Loucy (cell line): Measurements from ENCODE around the gene IQCC.

Source experiments
- EZH2phosphoT487 ChIP-seq: fragments of 200-600 bp; IDR thresholded peaks from 2 replicates; pipeline ENCODE4 v1.6.1; 2018; ENCODE audit warnings: antibody characterized with exemption, mild to moderate bottlenecking, moderate library complexity, borderline replicate concordance
- TF ChIP-seq, protein P1 (sequence below): fragments of 200-600 bp; sonication (generic); conservative IDR thresholded peaks from 2 replicates; pipeline ENCODE4 v1.5.1; 2014; ENCODE audit warnings: mild to moderate bottlenecking, antibody characterized with exemption, low read length

GRCh38 chr1:32197837-32198236 is 7.6 kb upstream of the IQCC start:
- no peak for TF ChIP-seq EZH2phosphoT487
- TF ChIP-seq, protein P1, sequence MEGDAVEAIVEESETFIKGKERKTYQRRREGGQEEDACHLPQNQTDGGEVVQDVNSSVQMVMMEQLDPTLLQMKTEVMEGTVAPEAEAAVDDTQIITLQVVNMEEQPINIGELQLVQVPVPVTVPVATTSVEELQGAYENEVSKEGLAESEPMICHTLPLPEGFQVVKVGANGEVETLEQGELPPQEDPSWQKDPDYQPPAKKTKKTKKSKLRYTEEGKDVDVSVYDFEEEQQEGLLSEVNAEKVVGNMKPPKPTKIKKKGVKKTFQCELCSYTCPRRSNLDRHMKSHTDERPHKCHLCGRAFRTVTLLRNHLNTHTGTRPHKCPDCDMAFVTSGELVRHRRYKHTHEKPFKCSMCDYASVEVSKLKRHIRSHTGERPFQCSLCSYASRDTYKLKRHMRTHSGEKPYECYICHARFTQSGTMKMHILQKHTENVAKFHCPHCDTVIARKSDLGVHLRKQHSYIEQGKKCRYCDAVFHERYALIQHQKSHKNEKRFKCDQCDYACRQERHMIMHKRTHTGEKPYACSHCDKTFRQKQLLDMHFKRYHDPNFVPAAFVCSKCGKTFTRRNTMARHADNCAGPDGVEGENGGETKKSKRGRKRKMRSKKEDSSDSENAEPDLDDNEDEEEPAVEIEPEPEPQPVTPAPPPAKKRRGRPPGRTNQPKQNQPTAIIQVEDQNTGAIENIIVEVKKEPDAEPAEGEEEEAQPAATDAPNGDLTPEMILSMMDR, result no peak
